ENCODE data around the gene ASB18. TPM values are rescaled to one million over a fixed set of nuclear protein-coding genes. Genes with fewer than 3 reads are reported as not detected.

Gene ASB18
- polyA plus RNA-seq, 1 experiment: not detected

DNA sequence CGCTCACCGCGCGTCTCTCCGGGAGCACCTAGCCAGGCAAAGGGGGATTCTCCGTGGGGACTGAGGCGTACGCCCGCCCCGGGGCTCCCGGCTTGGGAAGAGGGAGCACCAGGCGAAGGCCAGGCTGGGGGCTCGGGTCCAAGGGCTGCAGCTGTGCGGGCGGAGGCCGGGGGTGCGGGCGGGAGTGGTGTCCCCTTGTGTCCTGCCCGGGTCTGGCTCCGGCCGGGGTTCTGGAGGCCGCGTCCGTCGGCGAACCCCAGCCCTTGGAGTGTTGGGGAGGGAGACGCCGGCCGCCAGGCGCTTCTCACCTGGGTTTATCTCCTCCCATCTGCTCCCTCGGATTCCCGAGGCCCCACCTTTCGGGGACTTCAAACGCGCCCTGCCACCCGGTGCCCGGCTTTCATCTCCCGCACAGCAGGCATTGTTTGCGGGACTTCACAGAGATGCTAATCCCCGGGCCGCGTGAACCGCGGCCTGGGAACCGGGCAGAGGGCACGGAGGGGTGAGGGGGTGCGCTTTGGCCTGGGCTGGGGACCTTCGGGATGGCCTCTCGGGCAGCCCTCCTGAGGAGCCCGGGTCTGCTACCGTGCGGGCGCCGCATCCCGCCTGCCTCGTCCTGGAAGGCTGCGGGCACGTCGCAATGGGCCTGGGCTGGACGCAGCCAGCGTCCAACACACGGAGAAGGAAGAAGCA is 91.0 kb downstream of the ASB18 start:
- CTCF ChIA-PET: interaction anchor here (0.8 to 15.1 kb wide), 2 partner anchors 9 to 393 kb away, joined by 3 to 198 read pairs; no protein-coding TSS in a partner anchor
- no peak for DNase-seq (ENCODE audit: low read depth)
- H3K27me3 ChIP-seq (ENCODE audit: control insufficient read depth, insufficient read depth, low read length): peaks cover 52% of the 10 kb centered on the region

DNA sequence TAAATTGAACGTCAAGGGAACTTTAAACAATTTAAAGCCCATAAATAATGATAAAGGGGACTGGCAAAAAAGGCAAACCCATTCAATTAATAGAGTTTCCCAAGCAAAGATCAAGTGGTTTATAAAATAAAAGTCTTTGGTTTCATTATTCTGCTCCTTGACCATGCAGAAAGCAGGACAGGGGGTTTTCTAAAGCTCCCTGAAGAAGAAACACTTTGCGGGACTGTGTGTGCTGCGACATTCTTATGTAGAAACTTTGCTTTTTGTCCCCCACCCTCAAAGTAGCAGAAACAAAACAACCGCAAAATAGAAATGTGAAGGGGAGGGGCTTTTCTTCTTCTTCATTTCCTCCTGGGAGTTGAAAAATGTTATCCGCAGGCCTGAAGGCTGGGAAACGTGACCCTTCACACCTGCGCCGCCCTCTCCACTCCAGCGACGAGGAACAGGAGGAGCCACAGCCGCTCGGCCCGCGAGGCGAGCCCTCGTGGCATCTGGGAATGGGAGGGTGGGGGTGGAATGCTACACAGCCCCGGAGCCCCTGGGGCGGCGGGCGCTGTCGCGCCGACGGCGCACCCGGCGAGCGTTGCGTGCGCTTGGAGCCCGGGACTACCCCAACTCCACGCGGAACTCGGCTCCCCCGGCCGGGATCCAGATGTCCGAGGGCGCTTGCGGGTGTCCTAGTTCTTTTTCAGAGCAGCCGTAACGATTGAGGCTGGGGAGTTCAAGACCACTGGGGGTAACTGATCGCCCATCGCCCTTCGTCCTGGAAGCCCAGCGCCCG is 91.8 kb downstream of the ASB18 start:
- Histone ChIP-seq H3K36me3 (ENCODE audit: control insufficient read depth, insufficient read depth, low read length) (no peaks in the 10 kb centered on the region), H3K27me3 (ENCODE audit: control insufficient read depth, insufficient read depth, low read length) (peaks cover 52% of the 10 kb centered on the region), H3K4me3 (ENCODE audit: low read depth, low read length) (no peak overlapping the region)
- no peak for DNase-seq (ENCODE audit: low read depth)
- no peak for TF ChIP-seq CTCF (IDR thresholded peaks at IDR 0.05; ENCODE audit: insufficient read depth, low read depth, low read length)
- POLR2A ChIA-PET: interaction anchor here (0.5 kb wide), 1 partner anchor 10 kb away, joined by 3 read pairs; no protein-coding TSS in a partner anchor
- CTCF ChIA-PET: interaction anchor here (4.9 to 15.1 kb wide), 2 partner anchors 9 to 392 kb away, joined by 21 to 198 read pairs; no protein-coding TSS in a partner anchor

More for the DNA sequence above, 91.0 kb downstream of the ASB18 start:
- TF ChIP-seq CTCF (IDR thresholded peaks at IDR 0.05; ENCODE audit: insufficient read depth, low read depth, low read length): no peak
- POLR2A ChIA-PET: no interaction called here
- no peaks in the 10 kb centered on the region for H3K36me3 ChIP-seq (ENCODE audit: control insufficient read depth, insufficient read depth, low read length)
- no peak overlapping the region for H3K4me3 ChIP-seq (ENCODE audit: low read depth, low read length)

DNA sequence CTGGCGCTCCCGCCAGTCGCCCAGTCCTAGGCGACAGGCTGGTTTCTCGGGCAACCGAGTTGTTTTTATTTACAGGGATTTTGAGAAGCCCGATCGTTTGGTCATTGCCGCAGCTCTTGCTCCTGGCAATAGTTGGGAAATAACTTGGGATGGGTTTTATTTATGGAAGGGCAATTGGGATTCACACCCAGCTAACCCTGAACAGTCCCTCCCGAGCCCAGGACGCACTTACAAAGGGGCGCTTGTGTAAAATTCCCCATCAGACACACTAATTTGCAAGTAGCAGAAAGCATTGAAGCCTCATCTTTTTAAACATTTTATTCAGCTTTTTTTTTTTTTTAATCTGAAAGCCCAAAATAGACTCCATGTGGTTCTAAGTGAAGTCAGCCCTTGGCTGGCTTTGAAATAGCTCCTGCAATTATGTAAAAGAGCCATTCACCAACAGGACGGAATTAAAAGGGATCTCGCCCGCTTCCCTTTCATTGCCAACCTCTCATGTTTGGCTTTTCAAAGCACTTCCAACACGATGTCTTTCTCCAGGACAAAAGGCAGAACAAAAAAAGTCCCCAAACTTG is 92.4 kb downstream of the ASB18 start:
- no peak for DNase-seq (ENCODE audit: low read depth)
- Histone ChIP-seq H3K4me3 (ENCODE audit: low read depth, low read length) (no peak overlapping the region), H3K27me3 (ENCODE audit: control insufficient read depth, insufficient read depth, low read length) (peaks cover 57% of the 10 kb centered on the region), H3K36me3 (ENCODE audit: control insufficient read depth, insufficient read depth, low read length) (no peaks in the 10 kb centered on the region)
- TF ChIP-seq CTCF (IDR thresholded peaks at IDR 0.05; ENCODE audit: insufficient read depth, low read depth, low read length): no peak
- POLR2A ChIA-PET: interaction anchor here (0.5 kb wide), 1 partner anchor 11 kb away, joined by 3 read pairs; no protein-coding TSS in a partner anchor
- CTCF ChIA-PET: interaction anchor here (0.6 to 15.1 kb wide), 4 partner anchors 10 to 853 kb away, joined by 3 to 198 read pairs (median 12); no protein-coding TSS in a partner anchor

DNA sequence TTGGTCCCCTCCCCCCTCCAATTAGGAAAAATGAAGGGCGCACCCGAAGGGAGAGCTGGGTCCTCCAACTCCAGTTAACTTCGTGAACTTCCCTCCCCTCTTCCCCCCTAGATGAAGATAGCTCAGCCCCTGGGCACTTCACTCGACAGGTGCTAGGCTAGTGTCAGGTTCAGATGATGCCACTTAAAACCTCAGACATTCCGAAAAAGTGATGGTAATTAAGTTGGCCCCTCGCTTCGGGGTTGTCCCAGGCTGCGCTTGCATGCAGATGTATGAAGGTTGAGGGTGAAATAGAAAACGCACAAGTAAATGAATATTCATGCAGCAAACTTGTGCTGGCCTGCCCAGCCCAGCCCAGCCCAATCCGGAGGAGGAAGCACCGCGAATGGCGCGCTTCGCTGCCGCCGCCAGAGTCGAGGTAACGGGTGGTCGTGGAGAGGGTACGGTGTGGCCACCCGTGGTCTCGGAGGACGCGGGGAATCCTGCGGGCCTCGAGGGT is 93.0 kb downstream of the ASB18 start:
- TF ChIP-seq CTCF (IDR thresholded peaks at IDR 0.05; ENCODE audit: insufficient read depth, low read depth, low read length): no peak
- peaks cover 61% of the 10 kb centered on the region for H3K27me3 ChIP-seq (ENCODE audit: control insufficient read depth, insufficient read depth, low read length)
- no peak for DNase-seq (ENCODE audit: low read depth)
- no peak overlapping the region for H3K4me3 ChIP-seq (ENCODE audit: low read depth, low read length)
- CTCF ChIA-PET: interaction anchor here (0.6 to 4.9 kb wide), 5 partner anchors 10 to 853 kb away, joined by 3 to 21 read pairs (median 3); no protein-coding TSS in a partner anchor
- POLR2A ChIA-PET: no interaction called here
- H3K36me3 ChIP-seq (ENCODE audit: control insufficient read depth, insufficient read depth, low read length): no peaks in the 10 kb centered on the region

Measured in BJ (cell line).